ENCODE data around the gene CDCA8.

CDCA8 gene

DNA sequence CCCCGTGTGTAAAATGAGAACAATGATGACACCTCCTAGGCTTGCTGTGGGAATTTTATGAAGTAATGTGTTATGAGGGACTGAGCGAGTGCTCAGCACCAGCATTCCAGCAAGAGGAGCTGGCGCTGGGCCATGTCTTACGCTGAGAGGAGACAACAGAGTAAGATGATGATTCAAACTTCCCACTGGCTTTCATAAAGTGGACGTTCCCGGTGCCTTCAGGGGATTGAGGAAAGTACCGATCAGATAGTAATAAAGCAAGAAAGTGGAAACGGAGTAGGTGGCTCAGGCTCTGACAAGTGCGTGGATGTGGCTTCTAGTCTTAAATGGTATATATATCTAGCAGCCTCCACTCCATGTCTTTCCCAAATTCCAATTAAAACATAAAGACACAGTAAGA, 48.8 kb downstream of the CDCA8 start:
- DNase-seq = peak; percentile 88

GRCh38 chr1:37741662-37742061, 49.3 kb downstream of the CDCA8 start:
- DNase-seq = no peak

DNA sequence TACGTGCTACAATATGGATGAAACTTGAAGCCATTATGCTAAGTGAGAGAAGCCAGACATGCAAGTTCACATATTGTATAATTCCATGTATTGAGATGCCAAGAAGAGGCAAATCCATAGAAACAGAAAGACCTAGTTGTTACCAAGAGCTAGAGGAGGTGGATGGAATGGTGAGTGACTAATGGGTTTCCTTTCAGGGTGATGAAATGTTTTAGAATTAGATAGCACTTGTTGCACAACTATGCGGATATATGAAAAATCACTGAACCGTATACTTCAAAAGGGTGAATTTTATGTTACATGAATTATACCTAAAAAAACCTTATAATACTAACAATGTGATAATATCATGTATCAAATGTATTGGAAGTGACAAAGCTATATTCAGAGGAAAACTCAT, 54.5 kb downstream of the CDCA8 start:
- DNase-seq = no peak

DNA sequence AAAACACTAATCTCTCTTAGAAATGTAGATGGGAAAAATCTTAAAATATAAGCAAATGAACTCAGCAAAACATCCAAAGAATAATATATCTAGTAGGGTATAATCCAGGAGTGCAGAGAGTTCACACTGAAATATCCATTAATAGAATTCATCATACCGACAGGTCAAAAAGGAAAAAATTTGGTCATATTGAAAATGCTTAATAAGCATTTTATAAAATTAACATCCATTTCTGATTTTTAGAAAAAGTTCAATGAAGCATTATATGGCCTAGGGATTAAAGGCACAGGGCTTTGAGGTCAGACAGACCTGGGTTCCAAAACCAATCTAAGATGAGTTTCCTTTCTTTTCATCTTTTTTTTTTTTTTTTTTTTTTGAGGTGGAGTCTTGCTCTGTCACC, 56.2 kb downstream of the CDCA8 start:
- no peak for DNase-seq

DNA sequence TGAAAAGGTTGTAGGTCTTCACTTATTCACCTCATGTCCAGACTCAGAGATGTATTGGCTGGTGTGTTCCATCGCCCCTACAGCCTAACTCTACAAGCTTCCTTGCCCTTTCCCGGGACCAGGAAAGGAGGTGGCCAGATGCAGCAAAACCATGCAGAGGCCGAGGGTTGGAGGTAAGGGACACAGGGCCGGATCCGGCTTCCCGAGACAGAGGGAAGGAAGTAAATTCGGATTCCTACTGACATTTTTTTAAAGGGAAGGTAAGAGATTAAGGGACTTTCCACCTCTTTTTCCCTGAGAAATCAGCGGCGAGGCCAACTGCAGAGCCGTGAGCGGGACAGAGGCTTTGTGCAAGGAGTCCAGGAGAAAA, 59.9 kb downstream of the CDCA8 start:
- no peak for DNase-seq

DNA sequence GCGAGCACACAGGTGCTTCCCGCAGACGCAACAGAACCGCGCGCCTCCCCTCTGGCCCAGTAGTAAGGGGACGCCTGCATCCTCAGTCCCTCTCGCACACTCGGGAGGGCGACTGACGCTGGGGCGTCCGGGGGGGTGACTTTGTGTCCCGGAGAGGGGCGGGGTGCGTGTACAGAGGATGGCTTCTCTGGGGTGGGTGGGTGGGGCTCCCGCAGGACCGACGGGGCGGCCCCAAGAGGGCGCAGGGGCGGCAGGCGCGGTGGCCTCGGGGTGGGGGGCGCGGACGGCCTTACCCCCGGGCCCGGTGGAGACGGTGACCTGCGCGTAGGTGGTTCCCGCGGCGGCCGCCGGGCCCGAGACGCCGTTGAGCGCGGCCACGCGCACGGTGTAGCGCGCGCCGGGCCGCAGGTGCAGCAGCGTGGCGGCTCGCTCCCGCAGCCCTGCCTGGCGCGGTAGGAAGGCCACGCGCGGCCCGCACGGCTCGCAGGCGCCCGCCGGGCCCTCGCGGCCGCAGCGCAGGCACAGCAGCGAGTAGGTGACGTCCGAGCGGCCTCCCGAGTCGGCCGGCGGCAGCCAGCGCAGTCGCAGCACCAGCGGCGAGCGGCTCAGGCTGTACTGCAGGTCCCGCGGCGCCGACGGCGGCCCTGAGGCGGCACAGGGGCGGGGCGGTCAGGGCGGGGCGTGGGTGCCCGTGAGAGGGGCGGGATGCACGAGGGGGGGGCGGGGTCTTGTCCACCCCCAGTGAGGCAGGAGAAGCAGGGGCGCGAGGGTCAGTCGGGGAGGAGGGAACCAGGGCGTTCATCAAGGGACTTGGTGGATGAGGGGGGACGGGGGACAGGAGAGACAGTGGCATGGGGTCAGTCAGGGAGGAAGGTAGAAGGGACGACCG, 60.5 kb downstream of the CDCA8 start:
- DNase-seq = peak; percentile 37

- DNase-seq = no peak
These were observed 61.4 kb downstream of the CDCA8 start for GRCh38 chr1:37753473-37754321.

DNA sequence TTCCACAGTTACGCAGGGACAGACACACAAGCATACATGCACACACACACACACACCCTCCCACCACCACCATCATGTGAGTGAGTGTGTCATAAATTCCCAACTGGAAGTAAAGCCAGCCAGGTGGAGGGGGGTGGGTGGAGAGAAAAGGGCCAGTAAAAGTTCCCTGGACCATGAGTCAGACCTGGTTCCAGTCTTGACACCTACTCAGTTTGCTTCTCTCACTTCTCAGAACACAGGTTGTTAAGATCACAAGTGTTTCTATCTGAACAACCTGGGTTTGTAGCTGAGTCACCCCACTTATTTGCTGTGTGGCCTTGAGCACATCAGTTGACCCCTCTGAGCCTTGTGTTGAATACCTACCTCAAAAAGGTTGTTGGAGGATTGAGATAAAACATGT, 63.0 kb downstream of the CDCA8 start:
- DNase-seq = peak; percentile 51

DNA sequence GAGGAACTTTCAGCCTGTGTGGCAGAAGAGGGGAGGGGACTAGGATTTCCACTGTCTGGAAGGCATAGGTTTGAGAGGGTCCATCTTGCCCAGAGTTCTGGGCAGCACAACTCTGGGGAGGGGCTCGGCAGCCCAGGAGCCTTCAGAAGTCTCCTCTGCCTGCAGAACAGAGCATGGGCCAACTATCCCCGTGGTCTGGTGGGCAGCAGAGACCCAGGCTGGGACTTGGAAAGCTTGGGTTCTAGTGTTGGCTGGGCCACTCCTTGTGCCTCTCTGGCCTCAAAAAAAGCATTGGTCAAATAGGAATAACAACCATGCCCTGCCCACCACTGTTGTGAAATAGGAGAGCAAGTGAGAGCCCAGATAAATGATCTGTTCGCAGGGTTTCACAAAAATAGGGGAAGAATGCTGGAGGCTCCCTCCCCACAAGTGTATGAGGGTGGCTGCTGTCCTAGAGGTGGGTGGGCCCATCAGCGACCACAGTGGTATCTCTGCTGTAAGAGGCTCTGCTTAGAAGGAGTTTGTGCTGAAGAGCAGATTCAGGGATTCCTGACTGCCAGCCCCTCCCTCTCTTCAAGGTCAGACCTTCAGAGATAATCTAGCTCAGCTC, 63.7 kb downstream of the CDCA8 start:
- DNase-seq = no peak

Data from NCI-H226 (cell line).